HG03469 (cell line): ENCODE data around the gene UGT1A5.
"Not testable (repeated sequence)": the region's sequence is repeated elsewhere in the genome, so short reads cannot be mapped to it uniquely, and the experiment has no call there.

Experiments used
- ATAC-seq: cut with Tn5 transposase; IDR thresholded peaks from one replicate; pipeline ENCODE4 v1.9.1; 2021; ENCODE audit warnings: mild to moderate bottlenecking, moderate library complexity, moderate number of reproducible peaks; ENCODE audit not compliant: unreplicated experiment

Gene UGT1A5

DNA sequence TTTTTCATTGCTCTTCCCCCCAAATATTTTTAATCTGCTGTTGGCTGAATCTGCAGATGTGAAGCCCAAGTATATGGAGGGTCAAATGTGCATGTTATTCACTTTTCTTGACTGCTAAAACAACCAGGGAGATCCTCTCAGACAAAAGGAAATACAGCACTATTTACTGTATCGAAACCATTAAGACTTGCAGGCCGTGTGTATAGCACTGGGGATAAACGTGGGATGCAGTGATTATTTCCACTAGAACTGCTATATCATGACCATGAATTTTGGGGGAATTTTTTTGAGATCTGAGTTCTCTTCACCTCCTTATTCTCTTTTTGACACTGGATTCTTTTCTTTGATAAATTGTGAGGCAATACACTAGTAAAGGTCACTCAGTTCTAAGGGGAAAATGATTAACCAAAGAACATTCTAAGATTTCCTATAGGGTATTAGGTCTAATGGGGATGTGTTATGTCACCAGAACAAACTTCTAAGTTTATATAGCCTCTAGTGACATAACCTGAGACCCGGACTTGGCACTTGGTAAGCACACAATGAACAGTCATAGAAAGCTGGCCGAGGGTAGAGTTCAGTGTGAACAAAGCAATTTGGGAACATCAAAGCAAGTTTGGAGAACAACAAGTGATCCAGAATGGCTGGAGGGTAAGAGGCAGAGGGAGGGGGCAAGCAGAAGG lies 32.5 kb downstream of the UGT1A5 start:
- ATAC-seq, result no peak

DNA sequence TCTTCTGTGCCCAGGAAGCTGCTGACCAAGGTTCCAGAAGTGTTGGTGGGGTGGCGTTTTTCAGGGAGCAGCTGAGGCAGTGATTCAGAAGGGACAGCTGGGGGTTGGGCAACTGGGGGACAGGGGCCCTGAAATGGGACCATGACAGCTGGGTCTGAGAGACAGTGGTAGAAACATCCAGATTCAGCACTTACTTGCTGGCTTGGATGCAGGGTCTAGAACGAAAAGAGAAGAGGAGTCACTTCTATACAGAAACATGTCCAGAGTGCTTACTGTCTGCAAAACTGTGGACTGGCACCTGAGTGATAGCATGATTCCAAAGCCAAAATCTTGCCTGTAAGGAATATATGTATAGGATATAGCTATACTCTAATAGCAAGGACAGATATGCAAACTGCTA lies 33.1 kb downstream of the UGT1A5 start:
- not testable (repeated sequence) for ATAC-seq

DNA sequence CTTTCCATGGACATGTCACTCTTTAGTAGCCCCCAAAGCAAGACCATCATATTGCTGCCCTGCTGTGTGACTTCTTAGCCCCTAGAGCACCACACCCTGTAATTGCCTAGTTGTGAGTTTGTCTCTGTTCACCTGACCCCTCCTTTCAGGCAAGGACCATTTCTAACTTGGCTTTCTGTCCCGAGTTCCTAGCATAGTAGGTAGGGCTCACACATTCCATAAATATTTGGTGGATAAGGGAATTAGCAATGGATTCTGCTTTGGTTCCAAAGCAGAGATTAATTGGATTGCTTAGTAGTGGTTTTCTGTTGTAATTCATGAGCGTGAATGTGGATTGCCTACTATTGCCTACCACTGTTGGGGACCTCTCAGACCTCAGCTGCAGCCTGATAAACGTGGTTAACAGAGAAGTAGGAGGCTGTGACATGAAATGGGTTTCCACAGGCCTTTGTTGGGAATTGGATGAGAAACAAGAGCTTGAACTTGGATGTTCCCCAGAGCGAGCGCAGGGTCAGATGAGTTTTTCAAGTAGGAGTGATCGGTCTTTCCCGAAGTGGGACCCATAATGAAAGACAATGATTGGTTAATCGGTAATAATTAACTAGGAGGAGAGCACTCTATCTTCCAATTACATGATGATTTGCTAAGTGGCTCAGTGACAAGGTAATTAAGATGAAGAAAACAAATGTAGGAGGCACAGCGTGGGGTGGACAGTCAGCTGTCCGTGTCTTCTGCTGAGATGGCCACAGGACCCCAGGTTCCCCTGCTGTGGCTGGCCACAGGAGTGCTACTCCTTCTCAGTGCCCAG lies 34.0 kb downstream of the UGT1A5 start:
- no peak for ATAC-seq

DNA sequence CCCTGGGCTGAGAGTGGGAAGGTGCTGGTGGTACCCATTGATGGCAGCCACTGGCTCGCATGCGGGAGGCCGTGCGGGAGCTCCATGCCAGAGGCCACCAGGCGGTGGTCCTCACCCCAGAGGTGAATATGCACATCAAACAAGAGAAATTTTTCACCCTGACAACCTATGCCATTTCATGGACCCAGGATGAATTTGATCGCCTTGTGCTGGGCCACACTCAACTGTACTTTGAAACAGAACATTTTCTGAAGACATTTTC lies 34.5 kb downstream of the UGT1A5 start:
- ATAC-seq, result no peak

DNA sequence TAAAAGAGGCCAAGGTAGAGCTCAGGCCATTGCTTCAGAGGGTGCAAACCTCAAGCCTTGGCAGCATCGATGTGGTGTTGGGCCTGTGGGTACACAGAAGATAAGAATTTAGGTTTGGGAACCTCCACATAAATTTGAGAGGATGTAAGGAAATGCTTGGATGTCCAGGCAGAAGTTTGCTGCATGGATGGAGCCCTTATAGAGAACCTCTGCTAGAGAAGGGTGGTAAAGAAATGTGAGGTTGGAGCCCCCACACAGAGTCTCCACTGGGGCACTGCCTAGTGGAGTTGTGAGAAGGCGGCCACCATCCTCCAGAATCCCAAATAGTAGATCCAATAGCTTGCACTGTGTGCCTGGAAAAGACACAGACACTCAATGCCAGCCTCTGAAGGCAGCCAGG lies 38.0 kb downstream of the UGT1A5 start:
- ATAC-seq, result not testable (repeated sequence)

DNA sequence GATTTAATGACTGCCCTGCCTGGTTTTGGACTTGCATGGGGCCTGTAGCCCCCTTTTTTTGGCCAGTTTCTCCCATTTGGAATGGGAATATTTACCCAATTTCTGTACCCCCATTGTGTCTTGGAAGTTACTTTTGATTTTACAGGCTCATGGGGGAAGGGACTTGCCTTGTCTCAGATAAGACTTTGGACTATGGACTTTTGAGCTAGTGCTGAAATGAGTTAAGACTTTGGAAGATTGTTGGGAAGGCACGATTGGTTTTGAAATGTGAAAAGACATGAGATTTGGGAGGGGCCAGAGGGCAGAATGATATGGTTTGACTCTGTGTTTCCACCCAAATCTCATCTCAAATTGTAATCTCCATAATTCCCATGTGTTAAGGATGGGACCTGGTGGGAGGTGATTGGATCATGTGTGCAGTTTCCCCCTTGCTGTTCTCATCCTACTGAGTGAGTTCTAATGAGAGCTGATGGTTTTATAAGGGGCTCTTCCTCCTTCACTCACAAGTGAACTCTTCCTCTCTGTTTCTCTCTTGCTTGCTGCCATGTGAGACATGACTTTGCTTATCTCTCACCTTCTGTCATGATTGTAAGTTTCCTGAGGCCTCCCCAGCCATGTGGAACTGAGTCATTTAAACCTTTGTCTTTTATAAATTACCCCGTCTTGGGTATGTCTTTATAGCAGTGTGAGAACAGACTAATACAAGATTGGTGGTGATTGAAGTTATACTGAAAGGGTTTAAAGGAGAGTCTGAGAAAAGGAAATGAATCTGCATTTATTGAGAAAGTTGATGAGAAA lies 38.7 kb downstream of the UGT1A5 start:
- not testable (repeated sequence) for ATAC-seq

DNA sequence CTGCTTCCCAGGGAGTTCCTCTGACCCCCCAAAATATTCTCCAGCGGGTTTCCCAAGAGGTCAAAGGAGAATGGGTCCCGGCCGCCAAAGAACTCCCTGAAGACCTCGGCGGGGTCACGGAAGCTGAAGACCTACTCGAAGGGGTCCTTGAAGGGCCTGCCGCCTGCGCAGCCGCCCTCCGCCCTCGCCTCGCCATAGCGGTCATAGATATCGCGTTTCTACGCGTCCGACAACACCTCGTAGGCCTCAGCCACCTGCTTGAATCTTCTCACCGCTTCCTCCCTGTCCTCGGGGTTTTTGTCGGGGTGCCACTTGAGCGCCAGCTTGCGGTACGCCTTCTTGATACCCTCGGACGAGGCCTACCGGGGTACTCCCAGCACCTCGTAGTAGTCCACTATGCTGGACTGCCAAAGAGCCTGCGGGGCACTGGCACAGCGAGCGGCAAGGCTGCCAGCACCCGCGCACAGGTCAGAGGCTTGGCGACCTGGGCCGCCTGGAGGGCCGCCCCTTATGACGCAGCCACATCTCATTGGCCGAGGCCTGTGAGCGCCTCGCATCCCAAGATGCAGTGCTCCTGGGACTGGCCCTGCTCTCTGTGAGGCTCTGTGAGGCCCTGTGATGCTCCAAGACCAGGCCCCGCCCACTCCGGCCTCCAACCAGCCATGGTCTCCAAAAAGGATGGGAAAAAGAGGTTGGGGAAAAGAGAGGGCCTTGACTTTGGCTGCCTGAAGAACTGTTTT lies 42.3 kb downstream of the UGT1A5 start:
- ATAC-seq, result no peak

DNA sequence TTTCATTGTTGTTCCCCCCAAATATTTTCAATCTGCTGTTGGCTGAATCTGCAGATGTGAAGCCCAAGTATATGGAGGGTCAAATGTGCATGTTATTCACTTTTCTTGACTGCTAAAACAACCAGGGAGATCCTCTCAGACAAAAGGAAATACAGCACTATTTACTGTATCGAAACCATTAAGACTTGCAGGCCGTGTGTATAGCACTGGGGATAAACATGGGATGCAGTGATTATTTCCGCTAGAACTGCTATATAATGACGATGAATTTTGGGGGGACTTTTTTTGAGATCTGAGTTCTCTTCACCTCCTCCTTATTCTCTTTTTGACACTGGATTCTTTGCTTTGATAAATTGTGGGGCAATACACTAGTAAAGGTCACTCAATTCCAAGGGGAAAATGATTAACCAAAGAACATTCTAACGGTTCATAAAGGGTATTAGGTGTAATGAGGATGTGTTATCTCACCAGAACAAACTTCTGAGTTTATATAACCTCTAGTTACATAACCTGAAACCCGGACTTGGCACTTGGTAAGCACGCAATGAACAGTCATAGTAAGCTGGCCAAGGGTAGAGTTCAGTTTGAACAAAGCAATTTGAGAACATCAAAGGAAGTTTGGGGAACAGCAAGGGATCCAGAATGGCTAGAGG lies 43.8 kb downstream of the UGT1A5 start:
- no peak for ATAC-seq

DNA sequence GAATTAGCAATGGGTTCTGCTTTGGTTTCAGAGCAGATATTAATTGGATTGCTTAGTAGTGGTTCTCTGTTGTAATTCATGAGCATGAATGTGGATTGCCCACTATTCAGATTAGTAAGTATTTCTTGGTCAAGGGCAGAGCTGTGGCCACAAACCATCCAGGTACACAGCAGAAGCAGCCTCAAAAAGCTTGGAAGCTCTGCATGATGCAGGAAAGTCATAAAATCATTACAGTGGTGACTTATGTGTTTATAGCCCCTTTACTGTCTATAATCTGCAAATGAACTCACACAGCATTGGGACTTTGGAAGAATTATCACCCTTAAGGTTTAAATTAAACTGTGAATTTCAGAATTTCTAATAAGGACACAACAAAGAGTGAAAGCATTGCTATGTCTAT lies 45.4 kb downstream of the UGT1A5 start:
- no peak for ATAC-seq

DNA sequence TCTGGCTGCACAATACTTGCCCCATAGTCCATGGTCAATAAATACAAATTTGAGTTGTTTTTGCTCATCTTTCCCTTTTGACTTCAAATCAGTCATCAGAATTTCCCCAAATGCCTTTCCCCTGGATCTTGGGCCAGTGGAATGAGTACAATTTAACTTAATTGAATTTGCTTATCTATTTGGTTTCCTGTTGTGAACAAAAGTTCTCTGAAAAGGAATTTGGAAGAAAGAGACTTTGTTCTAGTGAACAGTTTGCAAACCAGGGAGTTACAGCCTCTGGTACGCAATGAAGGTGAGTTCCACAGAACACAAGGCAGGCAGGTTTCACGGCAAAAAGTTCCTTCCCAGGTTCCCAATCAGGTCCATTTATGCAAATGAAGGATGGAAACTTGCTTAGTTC lies 46.1 kb downstream of the UGT1A5 start:
- no peak for ATAC-seq

DNA sequence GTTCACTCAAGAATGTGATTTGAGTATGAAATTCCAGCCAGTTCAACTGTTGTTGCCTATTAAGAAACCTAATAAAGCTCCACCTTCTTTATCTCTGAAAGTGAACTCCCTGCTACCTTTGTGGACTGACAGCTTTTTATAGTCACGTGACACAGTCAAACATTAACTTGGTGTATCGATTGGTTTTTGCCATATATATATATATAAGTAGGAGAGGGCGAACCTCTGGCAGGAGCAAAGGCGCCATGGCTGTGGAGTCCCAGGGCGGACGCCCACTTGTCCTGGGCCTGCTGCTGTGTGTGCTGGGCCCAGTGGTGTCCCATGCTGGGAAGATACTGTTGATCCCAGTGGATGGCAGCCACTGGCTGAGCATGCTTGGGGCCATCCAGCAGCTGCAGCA lies 47.3 kb downstream of the UGT1A5 start, which contains the start of gene UGT1A1:
Gene UGT1A1 (plus strand): TSS at position 228 of the 400 bp plus-strand sequence. CDS start 18 bp downstream, at position 246.
- no peak for ATAC-seq

DNA sequence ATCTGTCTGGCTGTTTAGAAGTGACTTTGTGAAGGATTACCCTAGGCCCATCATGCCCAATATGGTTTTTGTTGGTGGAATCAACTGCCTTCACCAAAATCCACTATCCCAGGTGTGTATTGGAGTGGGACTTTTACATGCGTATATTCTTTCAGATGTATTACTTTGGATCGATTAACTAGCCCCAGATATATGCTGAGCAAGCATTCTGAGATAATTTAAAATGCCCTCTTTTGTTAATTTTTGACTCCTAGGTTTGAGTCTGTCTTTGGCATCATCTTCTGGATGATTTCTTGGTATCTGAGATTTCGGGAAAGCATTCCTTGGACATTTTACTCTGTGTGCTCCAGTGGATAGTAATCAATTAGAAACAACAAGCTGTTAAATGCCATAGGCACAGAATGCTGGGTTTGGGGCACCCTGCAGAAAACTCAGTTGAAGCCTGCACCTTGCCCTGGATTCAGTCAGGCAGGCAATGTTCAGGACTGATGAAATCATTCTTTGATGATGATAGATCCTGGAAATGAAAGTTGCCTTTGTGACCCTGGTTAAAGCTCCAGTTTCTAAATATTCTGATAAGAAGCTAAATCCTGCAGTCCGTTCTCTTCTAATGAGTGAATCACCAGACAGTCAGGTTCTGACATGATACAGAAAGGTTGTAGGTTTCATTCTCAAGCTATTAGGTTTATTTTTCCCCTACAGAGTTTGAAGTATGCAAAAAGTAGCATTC lies 48.5 kb downstream of the UGT1A5 start:
- no peak for ATAC-seq

DNA sequence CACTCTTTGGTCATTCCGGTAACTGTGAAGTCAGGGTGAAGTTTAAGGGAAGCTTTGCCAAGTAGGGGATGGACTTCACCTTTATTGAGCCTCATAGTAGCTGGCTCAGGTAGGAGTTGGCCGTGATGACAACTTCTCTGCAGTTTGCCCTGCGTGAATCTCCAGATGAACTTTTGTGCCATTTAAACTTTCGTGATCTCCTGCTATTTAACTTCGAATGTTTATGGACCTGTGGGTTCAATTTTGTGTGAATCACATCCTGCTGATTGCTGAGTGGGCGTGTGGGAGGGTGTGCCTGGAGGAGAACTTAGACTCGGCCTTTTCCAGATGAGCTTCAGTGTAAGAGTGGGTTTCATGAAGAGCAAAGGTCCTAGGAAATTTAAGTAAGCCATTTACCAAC lies 51.6 kb downstream of the UGT1A5 start:
- no peak for ATAC-seq

DNA sequence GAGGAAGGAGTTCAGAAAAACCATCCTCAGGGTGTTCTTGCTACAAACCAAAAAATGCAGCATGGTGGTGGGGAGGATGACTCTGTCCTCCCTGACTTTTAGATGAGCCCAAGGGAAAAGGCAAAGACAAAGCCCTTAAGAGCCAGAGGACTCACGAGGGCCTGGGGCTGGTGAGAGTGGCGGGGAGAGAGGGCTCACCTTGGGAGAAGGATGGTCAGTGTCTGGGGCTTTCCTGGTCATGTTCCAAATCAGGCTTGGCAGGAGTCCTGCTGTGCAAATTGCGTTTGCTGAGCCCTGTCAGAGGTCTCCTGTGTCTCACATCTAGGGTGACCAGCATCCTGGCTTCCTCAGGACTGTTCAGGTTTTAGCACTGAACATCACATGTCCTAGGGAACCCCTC lies 52.1 kb downstream of the UGT1A5 start:
- ATAC-seq, result no peak

DNA sequence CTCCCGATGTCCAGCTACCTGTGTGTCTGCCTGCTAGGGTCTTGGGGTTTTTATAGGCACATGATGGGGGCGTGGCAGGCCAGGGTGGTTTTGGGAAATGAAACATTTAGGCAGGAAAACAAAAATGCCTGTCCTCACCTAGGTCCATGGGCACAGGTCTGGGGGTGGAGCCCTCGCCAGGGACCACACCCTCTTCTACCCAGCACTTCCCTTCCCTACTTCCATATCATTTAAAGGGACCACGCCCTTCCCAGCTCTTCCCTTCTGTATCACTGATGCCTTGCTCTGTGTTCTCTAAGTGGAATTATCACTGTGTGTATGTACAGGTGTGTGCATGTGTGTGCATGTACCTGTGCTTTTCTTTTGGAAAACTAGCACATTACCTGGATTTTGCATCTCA lies 53.7 kb downstream of the UGT1A5 start:
- ATAC-seq, result no peak

DNA sequence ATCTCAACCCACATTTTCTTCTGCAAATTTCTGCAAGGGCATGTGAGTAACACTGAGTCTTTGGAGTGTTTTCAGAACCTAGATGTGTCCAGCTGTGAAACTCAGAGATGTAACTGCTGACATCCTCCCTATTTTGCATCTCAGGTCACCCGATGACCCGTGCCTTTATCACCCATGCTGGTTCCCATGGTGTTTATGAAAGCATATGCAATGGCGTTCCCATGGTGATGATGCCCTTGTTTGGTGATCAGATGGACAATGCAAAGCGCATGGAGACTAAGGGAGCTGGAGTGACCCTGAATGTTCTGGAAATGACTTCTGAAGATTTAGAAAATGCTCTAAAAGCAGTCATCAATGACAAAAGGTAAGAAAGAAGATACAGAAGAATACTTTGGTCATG lies 55.4 kb downstream of the UGT1A5 start:
- ATAC-seq, result no peak

DNA sequence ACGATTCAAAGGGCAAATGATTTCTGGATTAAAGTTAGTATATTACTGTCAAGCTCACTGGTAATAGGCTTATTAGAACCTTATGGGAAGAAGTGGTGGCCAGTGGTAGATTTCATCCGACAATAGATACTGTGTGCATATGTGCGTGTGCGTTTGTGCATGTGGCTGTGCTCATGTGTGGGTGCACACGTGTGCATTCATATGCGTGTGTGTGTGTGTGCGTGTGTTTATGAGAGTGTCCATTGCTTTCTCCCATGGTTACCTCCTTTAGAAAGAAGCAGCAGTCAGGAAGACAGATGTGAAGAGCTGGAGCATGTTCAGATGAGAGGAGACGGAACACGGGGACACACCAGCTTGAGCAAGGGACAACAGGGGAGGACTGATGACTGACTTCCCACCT lies 56.6 kb downstream of the UGT1A5 start:
- ATAC-seq, result no peak

DNA sequence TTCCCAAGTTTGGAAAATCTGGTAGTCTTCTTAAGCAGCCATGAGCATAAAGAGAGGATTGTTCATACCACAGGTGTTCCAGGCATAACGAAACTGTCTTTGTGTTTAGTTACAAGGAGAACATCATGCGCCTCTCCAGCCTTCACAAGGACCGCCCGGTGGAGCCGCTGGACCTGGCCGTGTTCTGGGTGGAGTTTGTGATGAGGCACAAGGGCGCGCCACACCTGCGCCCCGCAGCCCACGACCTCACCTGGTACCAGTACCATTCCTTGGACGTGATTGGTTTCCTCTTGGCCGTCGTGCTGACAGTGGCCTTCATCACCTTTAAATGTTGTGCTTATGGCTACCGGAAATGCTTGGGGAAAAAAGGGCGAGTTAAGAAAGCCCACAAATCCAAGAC lies 59.4 kb downstream of the UGT1A5 start:
- no peak for ATAC-seq

DNA sequence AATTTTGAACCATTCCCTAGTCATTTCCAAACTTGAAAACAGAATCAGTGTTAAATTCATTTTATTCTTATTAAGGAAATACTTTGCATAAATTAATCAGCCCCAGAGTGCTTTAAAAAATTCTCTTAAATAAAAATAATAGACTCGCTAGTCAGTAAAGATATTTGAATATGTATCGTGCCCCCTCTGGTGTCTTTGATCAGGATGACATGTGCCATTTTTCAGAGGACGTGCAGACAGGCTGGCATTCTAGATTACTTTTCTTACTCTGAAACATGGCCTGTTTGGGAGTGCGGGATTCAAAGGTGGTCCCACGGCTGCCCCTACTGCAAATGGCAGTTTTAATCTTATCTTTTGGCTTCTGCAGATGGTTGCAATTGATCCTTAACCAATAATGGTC lies 59.9 kb downstream of the UGT1A5 start:
- no peak for ATAC-seq

DNA sequence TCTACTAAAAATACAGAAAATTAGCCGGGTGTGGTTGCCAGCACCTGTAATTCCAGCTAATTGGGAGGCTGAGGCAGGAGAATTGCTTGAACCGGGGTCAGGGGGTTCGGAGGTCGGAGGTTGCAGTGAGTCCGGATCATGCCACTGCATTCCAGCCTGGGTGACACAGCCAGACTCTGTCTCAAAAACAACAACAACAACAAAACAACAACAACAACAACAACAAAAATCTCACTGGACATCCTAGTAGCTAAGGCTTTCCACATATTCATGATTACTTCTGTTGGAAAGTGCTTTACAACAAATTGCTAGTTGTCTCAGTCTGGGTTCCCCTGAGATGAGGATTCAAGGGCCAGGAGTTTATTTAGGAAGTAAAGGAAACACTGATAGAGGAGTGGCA lies 61.1 kb downstream of the UGT1A5 start:
- no peak for ATAC-seq
